Hematopoietic multipotent progenitor cell treated with erythropoietin and hydrocortisone succinate and interleukin-3 and kit ligand, for 6 days (in vitro differentiated cells): ENCODE results near the gene PER2.
A peak's percentile ranks its signal among the peaks of the same experiment; 100 is the strongest.
"Not testable (repeated sequence)": the region's sequence is repeated elsewhere in the genome, so short reads cannot be mapped to it uniquely, and the experiment has no call there.

ENCODE experiments used
- DNase-seq: peaks from one replicate; pipeline ENCODE4 v3.0.0-alpha.2; 2015

PER2 gene

GRCh38 chr2:238286095-238286494, 2.3 kb downstream of the PER2 start:
- DNase-seq: no peak

GRCh38 chr2:238285653-238286082, 2.7 kb downstream of the PER2 start:
- no peak for DNase-seq

- DNase-seq: no peak
Measured at GRCh38 chr2:238284802-238285515, 3.5 kb downstream of the PER2 start.

DNA sequence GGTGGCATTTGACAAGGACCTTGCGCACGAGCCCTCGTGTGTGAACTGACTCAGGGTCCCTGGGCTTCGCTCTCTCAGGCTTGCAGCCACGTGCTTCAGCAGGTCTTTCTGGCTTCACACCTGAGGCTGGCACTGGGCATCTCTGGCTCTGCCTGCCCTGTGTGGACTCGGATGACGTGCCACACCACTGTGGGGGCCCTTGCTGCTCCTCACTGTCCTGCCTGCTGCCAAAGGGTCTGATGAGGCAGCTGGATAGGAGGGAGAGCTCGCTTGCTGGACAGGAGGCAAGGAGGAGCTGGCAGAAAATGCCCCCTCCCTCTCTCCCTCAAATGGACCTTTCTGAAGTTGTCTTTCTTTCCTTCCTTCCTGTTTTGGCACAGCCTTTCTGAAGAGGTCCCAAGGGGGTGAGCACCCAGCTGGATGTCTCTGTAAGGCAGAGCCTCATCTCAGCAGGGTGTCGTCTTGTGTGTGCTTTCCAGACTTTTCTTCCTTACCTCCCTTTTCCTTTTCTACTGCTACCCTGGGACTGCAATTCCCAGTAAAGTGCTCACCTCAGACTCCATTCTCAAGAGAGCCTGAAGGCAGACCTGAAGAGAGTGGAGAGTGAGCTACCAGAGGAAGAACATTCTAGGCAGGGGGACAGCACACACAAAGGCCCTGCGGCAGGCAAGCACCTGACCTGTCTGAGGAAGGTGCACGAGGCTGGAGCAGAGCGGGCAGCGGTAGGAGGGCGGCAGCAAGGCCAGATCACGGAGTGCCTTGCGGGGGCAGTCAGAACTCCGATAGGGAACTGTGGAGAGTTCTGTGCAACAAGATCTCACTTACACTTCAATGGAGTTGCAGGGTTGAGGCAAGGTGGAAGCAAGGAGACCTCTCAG, 5.3 kb downstream of the PER2 start:
- DNase-seq: no peak

DNA sequence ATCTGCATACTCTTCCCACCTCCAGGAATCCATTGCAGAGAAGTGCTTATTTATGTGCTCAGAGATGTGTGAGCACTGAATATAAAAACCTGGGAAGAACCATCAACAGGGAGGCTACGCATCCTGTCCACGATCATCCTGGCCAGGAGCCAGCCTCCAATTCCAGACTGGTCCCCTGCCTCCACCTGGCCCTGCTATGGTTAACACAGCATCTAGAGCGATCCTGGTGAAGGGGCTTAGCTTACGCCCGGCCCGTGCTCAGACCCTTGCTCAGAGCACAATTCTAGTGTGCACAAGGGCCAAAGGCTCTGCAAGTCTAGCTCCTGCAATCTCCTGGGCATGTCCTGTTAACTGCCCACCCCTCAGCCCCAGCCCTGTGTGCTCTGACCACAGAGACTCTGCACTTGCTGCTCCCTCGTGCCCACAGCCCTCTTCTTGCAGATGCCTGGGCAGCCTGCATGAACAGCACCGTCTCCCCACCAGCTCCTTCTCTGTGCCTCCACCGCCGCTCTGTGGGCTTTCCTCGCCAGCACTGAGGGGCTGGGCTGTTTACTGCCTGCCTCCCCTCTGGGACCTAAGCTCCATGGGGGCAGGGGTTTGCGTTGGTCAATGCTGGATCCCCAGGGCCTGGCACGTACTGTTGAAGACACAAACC, 6.5 kb downstream of the PER2 start:
- no peak for DNase-seq

DNA sequence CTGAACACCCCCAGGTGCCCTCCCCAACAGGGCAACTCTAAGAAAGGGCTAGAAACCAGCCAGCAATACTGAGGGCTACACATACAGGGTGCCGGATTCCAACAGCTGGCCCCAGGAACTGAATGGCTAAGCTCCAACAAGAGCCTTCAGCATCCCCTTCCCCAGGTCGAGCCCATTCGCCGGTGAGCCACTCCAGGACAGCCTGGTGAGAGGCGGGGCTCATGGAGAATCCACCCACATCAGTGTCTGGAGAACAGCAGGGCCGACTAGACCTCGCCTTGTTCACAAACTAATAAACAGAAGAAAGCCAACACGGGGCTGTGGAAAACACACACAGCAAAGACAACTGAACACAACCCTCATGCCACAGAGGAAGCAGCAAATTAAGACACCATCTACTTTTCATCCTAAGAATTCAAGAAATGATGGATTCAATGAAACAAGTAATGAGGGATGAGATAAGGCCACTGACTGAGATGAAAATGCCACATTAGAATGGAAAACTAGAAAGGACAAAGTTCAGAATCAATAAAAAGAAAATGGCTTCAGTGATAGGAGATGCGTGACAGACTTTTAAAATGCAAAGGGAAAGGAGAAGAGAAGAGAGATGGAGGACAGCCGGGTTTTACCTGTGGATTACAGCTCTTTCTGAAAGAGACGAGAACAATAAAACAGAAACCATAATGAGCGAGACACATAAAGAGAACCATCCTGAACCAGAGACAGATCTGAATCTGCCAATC, 8.2 kb downstream of the PER2 start:
- no peak for DNase-seq

DNA sequence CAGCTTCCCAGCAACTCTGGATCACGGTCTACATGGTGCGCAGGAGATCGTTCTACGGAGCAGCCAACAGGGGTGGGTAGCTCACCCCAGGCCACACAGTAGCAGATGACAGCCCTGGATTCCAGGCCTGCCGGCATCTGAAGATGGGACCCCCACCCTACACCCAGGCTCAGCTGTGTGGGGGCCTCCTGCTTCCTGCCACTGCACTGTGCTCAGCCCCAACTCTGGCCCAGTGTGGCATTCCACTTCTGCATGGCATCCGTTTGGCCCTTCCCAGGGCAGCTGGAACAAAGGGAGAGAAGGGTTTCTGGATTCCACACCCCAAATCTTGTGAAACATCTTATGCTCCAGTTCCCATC, 9.1 kb downstream of the PER2 start:
- no peak for DNase-seq

DNA sequence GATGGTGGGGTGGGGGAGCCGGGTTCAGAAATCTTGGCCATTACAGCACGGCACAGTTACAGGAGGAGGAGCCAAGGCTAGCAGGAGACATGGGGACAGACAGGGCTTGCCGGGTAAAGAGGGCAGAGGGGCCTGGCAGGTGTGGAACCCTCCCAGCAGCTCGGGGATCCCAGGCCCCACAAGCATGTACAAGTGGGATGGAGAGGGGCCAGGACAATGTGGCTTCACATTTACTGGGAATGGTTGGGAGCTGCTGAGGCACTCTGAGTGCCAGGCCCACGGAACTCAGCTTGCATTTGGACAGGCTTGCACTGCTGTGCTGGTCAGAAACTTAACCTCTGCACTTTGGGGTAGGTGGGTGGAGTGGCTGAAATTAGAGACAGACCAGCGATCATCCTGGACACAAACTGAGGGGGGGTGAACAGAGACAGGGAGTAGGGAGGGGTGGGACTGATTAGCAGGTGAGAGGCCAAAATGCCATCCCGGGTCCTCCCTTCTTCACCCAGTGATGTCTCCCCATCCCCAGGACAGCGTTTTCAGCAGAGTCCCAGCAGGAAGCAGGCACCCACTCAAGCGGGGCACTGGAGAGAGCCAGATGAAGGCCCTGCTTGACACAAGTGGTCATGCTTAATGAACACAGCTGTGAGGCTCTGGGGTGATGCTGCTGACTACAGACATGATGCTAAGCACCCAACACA, 9.6 kb downstream of the PER2 start:
- DNase-seq: no peak

- DNase-seq: peak; percentile 12
Measured at GRCh38 chr2:238277695-238278094, 10.7 kb downstream of the PER2 start.

DNA sequence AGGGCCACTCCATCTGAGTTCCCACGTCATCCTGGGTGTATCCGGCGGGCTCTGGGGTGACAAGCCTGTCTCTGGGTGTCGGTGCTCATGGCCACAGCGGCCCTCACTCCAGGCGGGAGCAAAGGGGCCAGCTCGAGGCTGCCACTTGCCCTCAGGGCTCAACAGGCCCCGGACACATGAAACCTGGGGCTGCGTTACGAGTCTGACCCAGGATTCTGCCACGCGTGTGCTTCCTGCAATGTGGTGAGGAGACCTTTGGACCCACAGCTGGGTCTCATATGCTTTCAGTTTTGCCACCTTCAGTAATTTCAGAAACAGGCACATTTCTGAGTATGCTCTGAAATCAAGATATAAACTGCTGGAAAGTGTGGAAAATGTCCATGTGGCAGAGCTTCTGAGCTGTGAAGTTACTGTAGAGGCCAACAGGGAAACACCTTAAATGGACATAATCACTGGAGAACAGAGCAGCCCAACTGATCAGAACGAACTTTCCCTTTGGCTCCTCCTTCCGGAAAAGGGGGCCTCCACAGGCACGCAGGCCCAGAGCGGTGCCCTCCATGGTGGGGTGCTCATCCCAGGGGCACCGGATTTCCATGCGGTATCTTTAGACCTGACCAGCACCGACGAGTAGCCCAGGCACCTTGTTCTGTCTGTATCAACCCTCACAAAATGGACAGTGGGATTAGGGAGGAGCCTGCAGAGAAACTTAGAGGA, 14.1 kb downstream of the PER2 start:
- no peak for DNase-seq

DNA sequence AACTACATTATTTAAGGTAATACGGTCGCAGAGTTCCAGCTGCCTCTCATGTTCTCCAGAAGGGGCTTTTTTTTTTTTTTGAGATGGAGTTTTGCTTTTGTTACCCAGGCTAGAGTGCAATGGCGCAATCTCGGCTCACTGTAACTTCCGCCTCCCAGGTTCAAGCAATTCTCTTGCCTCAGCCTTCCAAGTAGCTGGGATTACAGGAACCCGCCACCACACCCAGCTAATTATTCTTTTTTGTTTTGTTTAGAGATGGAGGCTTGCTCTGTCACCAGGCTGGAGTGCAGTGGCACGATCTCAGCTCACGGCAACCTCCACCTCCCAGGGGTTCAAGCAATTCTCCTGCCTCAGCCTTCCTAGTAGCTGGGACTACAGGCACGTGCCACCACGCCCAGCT, 15.0 kb downstream of the PER2 start:
- not testable (repeated sequence) for DNase-seq

GRCh38 chr2:238272156-238272555, 16.3 kb downstream of the PER2 start:
- DNase-seq: no peak

DNA sequence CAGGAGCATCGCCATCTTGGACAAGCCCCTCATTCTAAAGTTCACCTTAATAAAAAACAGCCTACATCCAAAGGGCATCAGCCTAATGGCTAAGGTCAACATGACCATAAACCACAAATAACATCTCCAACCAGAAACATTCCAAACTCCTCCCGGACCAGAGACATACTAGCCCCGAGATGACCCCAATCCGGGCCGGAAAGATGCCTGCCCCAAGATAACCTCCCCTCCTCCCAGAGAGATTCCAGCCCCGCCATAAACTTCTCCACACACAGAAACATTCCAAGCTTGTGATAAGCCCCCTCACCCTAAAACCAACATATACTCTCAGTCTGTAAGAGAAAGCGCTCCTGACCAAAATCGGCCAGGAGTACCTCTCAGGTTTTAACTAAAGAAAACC, 16.7 kb downstream of the PER2 start:
- not testable (repeated sequence) for DNase-seq

DNA sequence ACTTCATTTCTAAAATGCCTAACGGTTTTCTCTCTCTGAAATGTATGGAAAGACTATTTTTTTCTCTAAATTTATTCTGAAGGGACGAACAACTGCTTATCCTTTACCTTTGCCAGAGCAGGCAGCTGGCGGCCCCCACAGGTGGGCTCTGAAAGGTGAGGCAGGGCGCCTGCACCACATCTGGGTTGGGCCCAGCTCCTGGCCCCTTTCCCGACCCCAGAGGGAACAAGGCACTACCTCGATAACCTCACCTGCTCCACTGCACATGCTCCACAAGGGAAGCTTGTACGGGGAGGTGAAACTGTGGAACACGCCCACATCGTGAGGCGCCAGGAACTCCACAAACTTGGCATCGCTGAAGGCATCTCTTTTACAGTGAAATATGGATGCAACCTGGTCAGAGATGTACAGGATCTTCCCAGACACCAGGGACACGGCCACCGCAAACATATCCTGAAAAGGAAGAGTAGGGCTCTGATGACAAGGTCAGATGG, 17.3 kb downstream of the PER2 start:
- DNase-seq: no peak

- DNase-seq: no peak
Measured at GRCh38 chr2:238270606-238271005, 17.8 kb downstream of the PER2 start.

- no peak for DNase-seq
Measured at GRCh38 chr2:238269741-238270140, 18.7 kb downstream of the PER2 start.

GRCh38 chr2:238267884-238268680, 20.3 kb downstream of the PER2 start:
- no peak for DNase-seq

DNA sequence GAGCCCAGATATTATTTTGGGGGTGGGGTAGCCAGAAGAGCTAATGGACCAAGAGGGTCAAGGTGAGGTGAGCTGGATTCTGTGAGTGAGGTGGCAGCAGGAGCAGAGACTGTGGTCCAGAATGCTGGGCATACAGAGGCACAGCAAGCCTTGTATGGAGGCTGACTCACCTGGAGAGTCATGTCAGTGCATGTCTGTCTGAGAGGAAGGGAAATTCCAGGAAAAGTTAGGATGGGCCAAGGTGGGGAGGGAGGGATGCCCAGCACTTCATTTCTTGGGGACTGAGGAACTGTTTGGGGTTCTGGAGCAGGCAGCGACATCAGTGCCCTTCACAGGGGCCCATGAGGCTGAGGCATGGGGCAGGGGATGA, 21.1 kb downstream of the PER2 start:
- DNase-seq: no peak

- DNase-seq: no peak
Measured at GRCh38 chr2:238265605-238266004, 22.8 kb downstream of the PER2 start.

DNA sequence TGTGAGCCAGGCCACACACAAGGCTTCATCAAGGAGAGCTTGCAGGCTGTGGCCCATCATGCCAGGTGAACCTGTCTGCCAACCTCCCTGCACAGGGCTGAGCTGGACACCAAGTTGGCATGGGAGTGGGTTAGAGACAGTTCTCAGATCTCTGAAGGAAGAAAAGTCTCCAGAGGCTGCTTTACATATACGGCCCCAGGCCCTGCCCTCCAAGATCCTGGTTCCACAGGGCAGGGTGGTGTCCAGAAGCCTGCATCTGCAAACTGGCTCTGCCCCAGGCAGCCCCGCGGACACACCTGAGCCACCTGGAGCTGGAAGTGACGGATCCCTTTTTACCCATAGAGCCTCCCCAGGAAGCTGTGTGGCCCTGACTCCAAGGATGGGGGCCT, 24.3 kb downstream of the PER2 start:
- no peak for DNase-seq
